Vagina (tissue), 2 donors: ENCODE measurements around the gene CCDC73.

Experiments used
- POLR2A ChIP-seq, 2 donors: fragments of 450-650 bp; IDR thresholded peaks; one replicate each; pipeline ENCODE4 v1.6.1; 2017; ENCODE audit warnings: antibody characterized with exemption in 2 of 2, mild to moderate bottlenecking in 2 of 2, moderate library complexity in 2 of 2
- TF ChIP-seq, protein P1 (sequence below), 3 experiments: fragments of 450-650 bp in 2 of 3; fragments of 200-600 bp in 1 of 3; sonication (generic) in 1 of 3; IDR thresholded peaks; one replicate each; pipeline ENCODE4 v1.5.1; 2017 to 2019; ENCODE audit warnings: antibody characterized with exemption in 3 of 3, mild to moderate bottlenecking in 2 of 3, moderate library complexity in 2 of 3

DNA sequence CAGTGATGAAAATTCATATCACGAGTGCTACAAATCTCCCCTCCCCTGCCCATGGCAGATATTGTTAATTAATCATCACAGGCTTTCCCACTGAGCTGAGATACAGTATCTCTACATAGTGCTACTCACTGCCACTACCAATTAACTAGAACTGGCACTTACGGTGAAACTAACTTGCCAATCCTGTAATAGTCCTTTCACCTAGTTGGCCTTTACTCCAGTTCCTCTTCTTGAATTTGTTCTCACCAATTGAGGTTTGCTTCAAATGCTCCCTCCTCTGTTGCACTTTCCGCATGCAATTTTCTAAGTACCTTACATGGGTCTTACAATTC is 23.4 kb upstream of the CCDC73 start:
- TF ChIP-seq POLR2A (IDR thresholded peaks at IDR 0.05) = no peak
- TF ChIP-seq, protein P1, sequence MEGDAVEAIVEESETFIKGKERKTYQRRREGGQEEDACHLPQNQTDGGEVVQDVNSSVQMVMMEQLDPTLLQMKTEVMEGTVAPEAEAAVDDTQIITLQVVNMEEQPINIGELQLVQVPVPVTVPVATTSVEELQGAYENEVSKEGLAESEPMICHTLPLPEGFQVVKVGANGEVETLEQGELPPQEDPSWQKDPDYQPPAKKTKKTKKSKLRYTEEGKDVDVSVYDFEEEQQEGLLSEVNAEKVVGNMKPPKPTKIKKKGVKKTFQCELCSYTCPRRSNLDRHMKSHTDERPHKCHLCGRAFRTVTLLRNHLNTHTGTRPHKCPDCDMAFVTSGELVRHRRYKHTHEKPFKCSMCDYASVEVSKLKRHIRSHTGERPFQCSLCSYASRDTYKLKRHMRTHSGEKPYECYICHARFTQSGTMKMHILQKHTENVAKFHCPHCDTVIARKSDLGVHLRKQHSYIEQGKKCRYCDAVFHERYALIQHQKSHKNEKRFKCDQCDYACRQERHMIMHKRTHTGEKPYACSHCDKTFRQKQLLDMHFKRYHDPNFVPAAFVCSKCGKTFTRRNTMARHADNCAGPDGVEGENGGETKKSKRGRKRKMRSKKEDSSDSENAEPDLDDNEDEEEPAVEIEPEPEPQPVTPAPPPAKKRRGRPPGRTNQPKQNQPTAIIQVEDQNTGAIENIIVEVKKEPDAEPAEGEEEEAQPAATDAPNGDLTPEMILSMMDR (IDR thresholded peaks at IDR 0.05) = no peak
